Stimulated activated CD8-positive, alpha-beta memory T cell treated with anti-CD3 and anti-CD28 coated beads, Interleukin-15, amount 100 ng/mL, for 4 hours (primary cell): ENCODE data around the gene MYO1B.

ENCODE experiments used
- DNase-seq, 2 donors: peaks; one replicate each; pipeline ENCODE4 v3.0.0-alpha.2; 2020; ENCODE audit warnings: low read depth in 2 of 2

The MYO1B gene

DNA sequence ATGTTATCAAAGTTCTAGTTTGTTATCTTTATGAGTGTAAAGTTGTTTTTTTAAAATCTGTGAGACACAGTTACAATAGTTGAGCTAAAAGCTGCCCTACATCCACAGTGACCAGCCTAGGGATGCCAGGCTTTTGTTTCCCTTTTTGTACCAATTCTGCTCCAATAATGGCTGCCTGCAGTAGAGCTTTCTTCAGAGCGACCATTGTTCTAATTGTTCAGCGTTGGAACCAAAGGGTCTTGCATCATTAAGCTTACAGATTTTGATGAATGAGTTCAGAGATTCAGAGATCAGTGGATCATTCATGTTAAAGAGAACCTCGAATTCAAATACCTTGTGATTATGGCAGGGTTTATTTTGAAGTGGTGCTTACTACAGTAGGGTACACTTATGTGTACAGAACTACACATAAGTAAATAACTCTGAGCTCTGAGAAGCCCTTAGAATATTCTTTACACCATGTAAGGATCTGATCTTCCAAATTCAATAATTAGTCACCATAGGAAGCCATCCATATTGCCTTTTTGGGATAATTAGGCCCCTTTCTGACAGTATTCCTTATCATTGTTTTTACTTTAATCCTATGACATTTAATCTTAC is 157.9 kb downstream of the MYO1B start:
- no peak for DNase-seq

DNA sequence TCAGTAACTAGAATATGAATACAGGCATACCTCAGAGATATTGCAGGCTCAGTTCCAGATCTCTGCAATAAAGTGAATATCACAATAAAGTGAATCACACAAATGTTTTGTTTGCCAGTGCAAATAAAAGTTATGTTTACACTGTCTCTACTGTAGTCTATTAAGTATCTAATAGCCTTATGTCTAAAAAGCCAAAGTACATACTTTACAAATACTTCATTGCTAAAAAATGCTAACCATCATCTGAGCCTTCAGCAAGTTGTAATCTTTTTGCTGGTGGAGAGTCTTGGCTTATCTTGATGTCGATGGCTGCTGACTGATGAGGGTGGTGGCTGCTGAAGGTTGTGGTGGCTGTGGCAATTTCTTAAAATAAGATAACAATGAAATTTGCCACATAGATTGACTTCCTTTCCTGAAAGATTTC is 159.4 kb downstream of the MYO1B start:
- no peak for DNase-seq

DNA sequence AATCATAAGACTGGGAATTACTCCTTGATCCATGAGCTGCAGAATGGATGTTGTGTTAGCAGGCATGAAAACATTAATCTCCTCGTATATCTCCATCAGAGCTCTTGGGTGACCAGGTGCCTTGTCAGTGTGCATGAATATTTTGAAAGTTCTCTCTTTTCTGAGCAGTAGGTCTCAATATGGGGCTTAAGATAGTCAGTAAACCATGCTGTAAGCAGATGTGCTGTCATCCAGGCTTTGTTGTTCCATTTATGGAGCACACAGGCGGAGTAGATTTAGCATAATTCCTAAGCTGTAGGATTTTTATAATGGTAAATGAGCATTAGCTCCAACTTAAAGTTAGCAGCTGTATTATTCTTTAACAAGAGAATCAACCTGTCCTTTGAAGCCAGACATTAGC is 160.3 kb downstream of the MYO1B start:
- DNase-seq: no peak

DNA sequence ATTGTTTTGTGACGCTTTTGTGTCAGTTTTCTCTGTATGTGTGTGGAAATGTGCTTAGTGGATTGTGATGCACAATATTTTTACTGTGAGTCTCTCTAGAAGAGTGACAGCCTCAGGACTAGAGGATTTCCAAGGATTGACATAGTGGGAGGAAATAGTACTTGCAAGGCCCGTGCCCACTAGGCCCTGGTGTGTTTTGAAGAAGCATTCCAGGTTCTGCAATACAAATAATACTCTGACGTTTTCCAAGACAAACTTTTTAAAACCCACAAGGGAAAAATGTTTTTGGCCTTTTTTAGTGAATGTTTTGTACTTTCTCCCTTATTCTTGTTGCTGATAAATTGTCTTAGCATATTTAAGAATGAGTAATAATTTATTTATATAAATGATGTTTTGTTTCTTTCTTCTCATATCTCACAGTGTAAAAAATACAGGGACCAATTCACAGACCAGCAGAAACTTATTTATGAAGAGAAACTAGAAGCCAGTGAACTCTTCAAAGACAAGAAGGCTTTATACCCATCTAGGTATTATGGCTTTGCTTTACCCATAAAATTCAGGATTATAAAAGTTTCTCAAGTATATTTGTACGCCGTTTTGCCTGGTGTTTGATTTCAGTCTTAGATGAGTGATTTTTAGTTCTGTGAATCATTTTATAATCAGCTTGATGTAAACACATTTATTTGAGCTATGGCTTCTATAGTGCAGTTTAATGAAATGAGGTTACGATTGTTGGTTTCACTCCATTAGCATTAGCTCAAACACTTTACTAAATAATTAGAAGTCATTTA is 165.6 kb downstream of the MYO1B start:
- no peak for DNase-seq

DNA sequence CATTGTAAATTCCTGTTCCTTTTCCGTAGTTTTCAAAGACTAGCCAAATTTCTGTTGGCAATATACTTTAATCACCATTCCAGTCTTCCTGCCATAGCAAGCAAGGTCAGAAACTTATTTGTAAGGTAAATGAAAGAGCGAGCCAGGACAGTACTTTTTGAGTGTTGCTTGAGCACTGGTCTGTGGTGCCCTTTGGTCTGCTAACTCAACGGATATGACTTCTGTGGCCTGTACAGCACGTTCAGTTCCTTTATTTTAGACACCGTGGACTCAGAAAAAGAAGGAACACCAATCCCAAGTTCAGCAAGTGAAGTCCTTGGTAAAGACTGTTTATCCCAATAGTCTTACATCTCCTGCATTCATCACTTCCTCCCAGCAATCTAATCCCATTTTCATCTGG is 166.3 kb downstream of the MYO1B start:
- no peak for DNase-seq

DNA sequence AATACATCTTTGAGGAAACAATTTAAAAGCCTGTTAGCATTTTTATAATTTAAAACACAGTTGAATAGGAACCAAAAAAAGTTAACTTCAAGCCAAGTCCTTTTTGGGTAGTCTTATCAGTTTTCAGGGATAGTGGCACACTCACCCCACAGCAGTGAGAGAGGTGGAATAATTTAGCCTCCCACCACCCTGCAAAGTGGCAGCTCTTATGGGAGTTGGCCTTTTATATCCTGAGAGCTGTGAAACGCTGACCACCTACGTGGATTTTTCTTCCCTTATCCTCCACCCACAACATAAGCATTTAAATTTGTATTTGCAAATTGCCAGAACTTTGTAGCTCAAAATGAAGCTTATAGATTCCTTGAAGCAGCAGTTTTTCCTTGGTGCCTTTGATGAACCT is 167.1 kb downstream of the MYO1B start:
- no peak for DNase-seq

DNA sequence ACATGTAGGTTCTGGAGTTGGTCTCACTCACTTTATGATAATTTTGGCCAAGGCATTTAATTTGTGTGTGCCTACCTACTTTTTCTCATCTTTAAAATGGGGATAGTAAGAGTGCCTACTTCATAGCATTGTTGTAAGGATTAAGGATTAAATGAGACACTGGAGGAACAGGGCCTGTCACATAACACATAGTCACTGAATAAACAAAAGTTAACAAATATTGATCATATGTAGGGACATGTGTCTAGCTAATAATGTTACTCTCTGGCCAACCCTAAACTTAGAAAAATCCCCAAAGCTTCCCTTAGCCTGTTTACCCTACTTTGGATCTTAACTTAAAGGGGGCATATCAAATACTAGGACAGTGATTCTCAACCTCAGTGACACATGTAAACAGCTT is 169.9 kb downstream of the MYO1B start:
- no peak for DNase-seq

DNA sequence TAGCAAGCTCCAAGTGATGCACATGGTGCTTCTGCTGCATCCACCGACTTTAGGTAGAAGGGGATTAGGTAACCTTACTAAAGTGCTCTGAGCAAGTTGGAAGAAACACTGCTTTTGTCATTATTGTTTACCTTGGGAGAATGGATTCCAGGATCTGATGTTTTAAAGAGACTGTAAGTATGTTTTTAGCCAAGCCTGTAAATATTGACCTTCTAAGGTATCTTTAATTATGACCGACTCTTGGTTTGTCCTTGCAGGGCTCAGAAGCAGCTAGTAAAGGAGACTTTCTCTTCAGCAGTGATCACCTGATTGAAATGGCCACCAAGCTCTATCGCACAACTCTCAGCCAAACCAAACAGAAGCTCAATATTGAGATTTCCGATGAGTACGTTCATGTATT is 170.7 kb downstream of the MYO1B start:
- no peak for DNase-seq

DNA sequence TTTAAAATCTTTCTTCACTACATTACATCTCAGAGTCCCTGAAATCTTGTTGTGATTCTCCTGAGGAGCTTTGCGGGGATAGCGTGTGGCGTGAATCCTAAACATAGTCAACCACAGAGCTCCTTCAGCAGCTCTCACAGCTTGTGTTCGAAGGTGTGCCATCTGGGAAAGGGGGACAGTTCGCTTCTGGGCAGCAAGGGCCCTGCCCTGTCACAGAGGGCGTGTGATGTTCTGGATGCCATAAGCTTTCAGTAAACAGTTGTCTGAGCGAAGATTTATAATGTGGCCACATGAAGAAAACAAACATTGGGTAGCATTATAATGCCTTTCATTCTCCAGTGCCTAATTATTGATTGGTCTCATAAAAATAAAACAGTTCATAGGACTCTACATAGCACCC is 172.5 kb downstream of the MYO1B start:
- DNase-seq: no peak

DNA sequence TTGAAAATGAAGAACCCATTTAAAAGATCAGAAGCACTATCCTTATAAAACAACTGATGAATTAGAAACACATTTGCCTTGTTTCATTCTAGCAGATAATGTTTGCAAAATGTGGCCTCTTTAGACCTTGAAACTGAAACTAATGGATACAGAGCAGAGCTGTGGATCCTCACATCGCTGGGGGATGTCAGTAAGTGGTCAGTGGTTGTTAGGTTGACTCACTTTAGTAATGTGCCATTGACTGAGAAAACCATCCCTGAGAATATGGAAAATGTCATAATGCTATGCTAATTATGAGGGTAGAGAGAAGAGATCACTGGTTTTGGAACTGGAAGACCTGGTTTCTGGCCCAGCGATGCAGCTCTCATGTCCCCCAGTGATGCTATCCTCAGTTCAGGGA is 176.7 kb downstream of the MYO1B start:
- DNase-seq: no peak

DNA sequence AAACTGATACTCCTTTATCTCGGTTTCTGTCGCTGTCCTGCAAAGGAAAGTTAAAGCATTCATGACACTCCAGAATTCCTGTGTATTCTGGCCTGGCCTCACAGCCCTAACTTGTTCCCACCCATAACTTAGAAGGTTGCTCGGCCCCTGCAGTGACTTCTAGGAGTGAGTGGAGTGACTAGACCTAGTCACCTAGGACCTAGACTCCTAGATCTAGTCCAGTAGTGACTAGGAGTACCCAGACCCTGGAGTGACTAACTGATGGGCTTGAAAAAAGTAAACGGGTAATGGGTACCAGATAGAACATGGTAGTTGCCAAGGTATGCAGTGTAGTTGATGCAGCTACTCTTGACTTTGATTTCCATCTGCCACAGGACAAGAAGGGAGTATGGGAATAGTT is 181.8 kb downstream of the MYO1B start:
- DNase-seq: no peak

DNA sequence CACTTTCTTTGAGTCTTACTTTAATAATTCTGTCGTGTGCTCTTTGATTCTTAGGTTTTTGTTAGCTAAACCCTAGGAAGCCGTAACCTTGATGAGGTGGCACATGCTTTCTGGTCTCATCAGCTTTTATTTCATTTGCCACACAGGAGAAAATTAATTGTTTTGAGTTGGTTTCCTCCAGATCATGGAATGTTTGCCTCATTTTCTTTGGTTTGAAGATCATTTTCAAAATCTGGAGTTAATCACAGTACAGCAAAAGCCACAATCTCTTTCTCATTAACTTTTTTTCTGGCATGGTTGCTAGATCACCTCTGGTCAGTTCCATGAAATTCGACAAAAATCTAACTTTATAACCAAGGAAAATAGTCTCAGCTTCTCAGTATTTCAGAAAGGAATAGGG is 182.9 kb downstream of the MYO1B start:
- DNase-seq: no peak

DNA sequence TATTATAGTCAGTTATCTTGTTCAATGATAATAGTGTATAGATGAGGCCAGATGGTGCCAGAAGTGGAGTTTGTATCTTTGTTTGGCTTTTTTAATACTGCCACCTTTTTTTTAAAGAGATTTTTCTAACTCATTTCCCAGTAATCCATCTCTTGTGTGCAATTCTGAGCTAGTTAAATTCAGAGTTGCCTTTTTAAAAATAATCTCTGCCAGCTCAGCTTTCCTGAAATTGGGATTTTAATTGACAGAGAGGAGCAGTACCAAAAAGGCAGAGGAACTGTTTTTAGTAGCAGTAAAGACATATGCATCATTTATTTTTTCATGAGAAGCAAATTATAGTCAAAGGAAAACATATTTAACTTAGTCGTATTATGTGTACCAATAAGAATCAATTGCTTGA is 185.3 kb downstream of the MYO1B start:
- DNase-seq: no peak

DNA sequence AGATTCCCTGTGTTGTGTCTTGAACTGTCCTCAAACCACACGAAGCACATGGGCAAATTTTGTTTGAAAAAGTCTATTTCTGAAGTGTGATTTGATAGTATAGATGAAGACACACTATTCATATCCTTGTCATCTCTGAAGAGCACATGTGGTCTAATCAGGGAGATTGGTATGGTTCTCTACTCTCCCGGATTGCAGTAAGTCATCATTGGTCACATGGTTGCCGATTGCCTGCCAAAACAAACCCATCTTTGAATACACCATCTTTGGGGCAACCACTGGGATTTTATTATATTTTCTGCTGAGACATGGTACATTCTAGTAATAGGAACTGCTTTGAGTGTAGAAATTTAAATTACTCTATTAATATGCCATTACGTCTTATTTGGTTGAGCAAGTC is 186.9 kb downstream of the MYO1B start:
- no peak for DNase-seq

DNA sequence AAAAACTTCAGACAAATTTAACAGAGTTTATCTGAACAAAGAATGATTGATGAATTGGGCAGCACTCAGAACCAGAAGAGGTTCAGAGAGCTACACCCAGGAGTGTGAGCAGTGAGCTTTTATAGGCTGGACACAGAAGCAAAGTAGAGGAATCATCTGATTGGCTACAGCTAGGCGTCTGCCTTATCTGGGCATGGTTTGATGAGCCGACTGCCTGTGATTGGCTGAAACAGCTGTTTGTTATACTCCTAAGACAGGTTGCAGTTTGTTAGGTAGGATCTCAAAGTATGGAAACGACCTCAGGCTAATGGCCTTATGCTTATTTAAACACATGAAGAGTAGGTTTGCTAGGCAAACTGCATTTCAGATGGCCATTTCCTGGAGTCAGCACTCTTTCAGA is 188.9 kb downstream of the MYO1B start:
- no peak for DNase-seq

DNA sequence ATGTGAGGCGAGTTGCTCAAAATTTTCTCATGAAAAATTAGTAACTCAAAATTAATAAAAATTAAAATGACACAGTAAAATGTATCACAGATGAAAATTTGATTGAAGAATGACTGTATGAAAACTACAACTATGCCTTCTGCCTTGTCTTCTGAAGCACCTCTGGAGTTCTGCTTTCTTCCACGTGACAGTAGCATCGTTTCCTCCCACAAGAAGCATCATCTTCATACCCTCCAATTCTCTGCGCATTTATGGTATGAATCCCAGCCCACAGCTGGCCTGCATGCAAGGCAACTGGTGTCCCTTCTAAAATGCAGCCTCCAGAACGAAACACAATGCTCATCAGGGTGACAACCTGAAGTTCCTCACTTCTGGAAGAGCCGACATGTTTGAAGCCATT is 189.9 kb downstream of the MYO1B start:
- DNase-seq: no peak

DNA sequence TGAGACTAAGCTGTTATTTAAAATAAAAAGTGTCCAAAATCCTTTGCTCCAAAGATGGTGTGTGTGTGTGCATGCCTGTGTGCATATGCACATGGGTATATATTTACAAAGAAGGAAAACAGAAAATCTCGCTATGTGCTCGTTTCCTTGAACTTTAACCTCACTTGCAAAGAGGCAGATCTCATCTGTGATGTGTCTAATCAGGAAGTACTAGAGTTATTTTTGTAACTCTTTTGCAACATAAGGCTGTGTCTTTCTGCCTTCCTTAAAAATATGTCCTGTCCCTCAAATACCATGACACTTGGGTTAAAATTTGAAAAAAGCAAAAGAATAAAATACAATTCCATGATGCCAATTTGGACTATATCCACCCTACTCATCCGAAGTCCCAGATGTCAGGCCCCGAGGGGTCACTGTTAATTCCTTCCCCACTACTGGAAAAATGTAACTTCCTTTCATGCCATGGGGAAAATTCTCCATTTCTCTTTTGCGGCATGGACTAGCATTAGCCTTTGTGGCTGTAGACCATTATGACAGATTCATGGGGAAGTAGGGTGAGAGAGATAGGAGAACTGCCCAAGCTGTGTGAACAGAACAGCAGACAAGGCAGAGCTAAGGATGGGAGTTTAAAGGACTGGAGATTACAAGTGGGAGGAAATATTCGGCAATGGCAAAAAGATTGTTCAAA is 191.3 kb downstream of the MYO1B start:
- no peak for DNase-seq

DNA sequence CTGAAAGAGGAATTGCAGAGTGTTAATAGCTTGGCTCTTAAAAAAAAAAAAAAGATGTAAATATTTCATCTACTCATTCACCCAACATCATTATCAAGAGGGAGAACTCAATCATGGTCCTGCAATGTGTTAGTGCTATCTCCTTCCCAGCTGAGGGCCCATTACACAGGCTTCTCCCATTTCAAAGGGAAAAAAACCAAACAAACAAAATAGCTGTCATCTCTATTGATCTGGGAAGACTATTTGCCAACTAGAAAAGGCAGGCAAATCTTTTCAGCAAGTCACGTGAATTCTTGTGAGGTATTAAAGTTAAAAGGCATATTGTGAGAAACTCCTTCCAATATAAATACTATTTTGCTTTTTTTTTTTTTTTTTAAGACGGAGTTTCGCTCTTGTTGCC is 194.3 kb downstream of the MYO1B start:
- no peak for DNase-seq

DNA sequence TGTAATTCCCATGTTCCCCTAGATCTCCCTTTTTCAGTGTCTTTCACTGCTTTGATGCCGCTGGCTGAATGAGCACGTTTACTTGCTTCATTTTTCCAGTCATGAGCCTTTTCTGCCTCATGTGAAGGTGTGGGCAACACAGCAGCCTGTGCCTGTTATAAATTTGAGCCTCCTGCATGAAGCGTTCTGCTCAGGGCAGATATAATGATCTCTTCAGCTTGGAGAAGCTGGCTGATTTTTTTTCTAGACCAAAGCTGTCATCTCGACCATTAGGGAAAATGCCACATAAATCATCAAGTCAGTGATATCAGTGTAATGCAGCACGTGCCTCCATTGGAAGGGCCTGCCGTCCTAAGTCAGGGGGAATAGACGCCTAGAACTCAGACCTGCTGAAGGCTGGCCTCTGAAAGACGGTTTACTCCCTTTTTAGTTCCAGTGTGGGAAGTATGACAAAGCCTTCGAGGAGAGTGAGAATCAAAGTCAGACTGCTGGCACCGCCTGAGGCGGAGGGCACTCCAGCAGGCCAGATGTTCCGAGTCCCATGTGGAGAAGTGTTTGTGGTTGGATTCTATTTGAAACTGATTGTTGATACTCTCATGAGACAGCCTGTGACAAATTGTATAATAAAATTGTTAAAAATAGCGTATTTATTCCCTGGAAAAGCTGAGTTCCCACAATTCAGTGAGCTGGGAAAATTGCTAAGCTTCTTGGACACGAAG is 196.5 kb downstream of the MYO1B start:
- DNase-seq: no peak

DNA sequence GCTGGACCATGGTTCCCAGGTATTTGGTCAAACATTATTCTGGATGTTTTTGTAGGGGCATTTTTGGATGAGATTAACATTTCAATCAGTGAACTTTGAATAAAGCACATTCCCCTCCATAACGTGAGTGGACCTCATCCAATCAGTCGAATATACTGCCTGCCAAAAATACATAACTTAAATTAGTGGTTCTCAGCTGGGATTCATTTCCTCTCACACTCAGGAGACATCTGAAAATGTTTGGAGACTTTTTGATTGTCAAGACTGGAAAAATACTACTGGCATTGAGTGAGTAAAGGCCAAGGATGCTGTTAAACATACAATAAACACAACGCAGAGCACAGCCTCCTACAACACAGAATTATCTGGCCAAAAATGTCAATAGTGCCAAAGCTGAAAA is 198.2 kb downstream of the MYO1B start:
- no peak for DNase-seq

DNA sequence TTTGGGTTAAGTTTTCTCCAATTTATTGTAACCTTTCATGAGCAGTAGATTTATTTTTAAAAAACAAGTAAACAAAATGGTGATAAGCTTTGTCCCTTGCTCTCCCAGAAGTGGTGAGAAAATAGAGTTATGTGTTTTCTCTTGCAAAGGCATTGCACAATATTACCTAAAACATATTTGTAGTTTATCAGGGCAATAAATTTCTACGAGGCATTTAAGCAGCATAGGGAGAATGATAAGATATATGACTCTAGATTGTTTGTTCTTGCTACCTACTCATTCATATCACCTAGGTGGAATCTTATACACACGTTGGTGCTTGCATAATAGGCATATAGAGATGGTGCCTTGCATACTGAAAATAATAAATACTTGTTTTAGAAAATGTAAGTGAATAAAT is 201.7 kb downstream of the MYO1B start:
- DNase-seq: no peak

DNA sequence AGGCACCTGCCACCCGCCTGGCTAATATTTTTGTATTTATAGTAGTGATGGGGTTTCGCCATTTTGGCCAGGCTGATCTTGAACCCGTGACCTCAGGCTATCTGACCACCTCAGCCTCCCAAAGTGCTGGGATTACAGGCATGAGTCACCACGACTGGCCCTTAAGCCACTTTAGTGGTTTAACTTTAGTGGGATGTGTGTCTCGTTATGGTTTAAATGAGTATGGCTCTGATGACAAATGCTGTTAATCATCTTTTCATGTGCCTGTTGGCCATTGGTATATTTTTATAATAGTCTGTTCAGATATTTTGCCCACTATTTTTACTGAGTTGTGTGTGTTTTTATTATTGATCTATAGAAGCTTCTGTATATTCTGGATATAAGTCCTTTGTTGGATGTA is 205.9 kb downstream of the MYO1B start:
- DNase-seq: no peak

DNA sequence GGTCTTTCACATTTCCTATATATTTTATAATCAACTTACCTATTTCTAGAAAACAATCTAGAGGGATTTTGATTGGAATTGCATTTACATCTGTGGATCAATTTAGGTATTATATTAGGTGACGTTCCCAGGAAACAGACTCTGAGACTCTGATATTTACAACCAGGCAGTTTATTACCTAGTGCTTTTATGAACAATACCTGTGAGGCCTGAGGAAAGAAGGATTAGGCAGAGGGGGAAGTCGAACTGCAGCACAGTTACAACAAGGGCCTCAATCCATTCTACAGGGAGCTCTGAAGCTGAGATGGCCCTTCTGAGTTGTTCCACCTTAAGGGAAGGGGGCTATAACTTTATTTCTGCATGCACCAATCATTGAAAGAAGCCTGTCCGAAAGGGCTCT is 206.9 kb downstream of the MYO1B start:
- no peak for DNase-seq
